GM18519 (cell line): ENCODE measurements around the gene CA12.

ENCODE experiments used
- ATAC-seq: cut with Tn5 transposase; IDR thresholded peaks from one replicate; pipeline ENCODE4 v1.9.1; 2021; ENCODE audit warnings: mild to moderate bottlenecking, moderate library complexity; ENCODE audit not compliant: unreplicated experiment, low FRiP score

The CA12 gene

DNA sequence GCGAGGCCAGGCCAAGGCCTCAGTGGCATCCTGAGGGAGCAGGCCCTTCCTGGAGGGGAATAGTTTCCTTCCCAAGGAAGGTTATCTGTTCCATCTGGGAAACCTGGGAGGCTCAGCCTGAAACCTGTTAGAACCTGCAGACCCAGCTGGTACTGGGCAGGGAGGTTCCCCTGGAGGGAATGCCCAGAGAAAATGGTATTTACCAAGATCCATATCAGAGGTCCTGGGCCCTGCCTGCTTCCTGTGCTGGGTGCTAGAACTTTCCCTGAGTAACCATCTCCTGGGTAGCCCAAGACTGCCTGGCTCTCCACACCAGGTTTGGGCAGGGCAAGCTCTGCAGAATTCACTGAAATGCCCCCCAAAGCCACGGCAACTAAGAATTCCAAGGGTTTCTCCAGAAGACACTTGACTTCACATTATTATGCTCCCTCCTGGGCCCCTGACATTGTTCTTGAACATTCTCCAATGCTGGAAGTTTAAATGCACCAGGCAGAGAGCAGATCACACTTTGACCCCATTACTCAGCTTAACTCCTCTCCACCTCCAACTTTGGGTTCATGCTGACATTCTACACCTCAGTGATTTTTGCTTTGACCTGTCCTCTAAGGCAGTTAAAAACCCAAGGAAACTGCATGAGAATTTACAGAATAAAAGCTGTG, 2.0 kb downstream of the CA12 start:
- no peak for ATAC-seq

- ATAC-seq: no peak
These were observed 2.7 kb downstream of the CA12 start for GRCh38 chr15:63378946-63379345.

- no peak for ATAC-seq
These were observed 6.7 kb downstream of the CA12 start for GRCh38 chr15:63374686-63375520.

DNA sequence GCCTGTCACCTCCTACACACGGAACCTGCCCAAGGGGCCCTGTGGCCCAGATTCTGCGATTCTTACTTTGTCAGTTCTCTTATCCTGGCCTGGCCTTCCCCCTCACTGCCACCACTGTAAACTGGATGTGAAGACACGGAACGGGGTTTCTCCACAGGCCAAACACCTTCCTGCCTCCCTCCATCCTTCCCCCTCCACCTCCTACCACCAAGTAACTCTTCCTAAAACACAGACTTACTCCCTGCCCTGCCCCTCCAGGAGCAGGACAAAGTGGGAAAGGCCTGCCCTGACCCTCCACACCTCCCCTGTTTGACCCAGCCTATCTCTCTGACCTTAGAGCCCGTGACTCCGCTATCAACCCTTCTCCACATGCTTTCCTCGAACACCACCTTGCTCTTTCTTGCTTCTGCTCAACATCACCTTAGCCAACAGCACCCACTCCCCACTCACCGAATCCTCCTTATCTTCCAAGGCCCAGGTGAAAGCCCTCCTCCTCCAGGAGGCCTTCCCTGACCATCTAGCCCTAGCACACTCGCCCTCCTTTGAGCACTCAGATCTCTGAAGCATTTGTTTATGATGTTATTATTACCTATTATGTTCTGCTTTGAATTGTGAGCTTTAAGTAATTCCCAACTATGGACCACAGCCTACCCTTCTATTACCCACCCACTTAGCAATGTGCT, 7.6 kb downstream of the CA12 start:
- ATAC-seq: no peak

DNA sequence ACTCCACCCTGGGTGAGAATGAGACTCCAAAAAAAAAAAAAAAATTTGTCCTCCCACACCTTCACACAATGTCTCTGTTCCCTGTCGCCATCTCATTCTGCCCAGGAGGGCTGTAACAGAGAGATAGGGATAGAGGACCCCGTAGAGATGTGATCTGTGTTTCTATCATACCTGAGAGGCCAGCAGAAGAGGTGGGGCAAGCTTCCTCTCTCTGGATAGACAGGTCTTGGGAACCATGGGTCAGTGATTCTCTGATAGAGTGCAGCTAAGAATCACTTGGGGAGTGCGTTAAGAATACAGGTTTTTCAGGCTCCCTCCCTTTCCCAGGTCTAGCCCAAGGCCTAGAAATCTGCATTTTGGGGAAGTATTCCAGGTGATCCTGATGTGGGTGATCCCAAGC, 8.3 kb downstream of the CA12 start:
- ATAC-seq: no peak

- ATAC-seq: no peak
These were observed 8.9 kb downstream of the CA12 start for GRCh38 chr15:63372753-63373152.

GRCh38 chr15:63372018-63372705, 9.5 kb downstream of the CA12 start:
- no peak for ATAC-seq

DNA sequence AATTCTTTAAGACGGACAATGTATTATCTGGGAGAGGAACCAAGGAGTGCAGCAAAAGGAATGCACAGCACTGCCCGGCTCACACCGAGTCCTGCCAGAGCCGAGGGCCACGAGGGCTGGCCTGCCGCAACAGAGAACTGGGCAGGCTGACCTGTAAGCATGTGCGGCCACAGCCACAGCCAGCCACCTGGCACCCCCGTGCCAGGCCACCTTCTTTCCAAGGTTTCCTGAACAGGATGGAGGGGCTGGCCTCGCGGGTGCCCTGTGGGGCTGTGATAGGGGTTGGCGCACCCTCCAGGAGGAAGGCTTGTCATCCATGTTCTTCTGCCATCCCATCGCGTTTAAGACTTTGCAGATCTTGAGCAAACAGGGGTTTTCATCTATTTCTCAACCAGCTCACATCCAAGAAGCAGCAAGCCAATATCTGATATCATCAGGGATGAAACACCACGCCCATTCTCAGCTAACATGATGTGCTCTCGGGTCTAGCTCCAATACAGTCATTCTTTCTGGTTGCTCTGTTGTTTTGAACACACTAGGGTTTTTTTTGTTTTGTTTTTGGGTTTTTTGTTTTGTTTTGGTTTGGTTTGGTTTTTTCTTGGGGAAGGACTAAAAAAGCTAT, 10.2 kb downstream of the CA12 start:
- ATAC-seq: no peak

GRCh38 chr15:63370764-63371163, 10.9 kb downstream of the CA12 start:
- ATAC-seq: no peak

GRCh38 chr15:63369781-63370180, 11.9 kb downstream of the CA12 start:
- no peak for ATAC-seq

GRCh38 chr15:63369296-63369695, 12.3 kb downstream of the CA12 start:
- ATAC-seq: no peak

DNA sequence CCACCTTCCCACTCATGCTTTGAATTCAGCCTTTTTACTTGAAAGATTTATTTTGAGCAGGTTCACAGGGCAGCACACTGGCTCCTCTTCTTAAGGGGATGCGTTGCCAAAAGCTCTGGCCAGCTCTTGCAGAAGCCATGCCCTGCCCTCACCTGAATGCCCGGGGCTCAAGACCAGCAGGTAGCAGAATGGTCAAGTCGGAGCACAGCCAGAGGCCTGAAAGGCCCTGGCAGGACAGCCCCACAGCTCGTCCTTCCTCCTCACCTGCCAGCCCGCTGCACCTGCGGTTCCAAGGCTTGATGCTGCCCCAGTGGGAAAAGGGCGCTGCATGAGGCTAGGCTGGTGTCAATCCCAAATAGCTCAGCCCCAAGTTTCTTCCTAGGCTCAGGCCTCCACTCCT, 13.1 kb downstream of the CA12 start:
- ATAC-seq: no peak

DNA sequence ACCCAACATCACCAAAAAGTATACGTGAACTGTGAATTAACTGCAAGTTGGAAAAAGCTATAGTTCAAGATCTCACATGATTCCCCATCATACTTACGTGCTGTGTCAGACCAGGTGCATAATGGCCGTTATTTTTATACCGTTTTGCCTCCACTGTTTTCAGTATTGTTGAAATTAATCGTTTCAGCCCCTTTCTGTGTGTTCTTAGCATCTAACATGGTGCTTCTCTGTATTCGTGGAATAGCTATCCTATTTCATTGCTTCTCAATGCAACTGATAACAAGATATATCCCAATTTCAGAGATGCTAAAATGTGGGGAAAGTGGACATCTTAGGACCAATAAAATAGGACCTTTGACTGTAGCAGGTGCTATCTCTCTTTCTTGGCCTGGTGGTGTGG, 13.7 kb downstream of the CA12 start:
- ATAC-seq: no peak

DNA sequence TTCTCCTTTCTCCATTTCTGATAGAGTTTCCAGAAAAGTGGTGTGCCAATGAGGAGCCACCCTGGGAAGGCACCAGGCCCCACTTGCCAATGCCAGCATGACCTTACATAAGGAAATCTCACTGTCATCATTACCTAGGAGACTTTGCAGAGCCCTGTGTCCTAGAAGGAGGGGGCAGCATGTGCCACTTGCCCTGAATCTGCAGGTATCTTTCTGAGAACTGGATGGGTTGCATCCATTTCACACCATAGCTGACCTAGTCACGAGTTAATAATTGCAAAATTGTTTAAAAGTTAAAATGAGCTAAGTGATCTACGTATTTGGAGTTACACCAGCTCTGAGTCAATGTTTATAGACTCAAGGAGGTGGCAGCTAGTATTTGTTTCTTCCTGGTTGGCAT, 14.3 kb downstream of the CA12 start:
- no peak for ATAC-seq

- no peak for ATAC-seq
These were observed 15.2 kb downstream of the CA12 start for GRCh38 chr15:63366451-63366850.

DNA sequence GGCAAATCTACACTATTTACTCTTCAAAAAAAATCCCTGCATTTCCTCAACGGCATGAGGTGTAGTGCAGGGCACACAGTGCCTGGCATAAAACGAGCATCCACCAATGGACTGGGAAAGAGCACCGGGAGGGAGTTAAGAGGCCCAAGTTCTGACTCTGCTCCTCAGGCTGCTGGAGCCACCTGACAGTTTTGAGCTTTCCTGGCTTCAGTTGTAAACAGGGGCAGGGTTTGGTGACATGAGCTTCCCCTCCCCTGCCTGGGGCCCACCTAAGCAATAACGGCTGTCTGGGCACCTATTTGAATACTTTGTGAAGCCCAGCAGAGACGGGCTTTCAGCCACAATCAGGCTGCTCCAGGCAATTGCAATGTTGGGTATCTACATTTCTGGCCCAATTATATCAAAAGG, 16.4 kb downstream of the CA12 start:
- ATAC-seq: no peak

GRCh38 chr15:63364399-63365272, 17.0 kb downstream of the CA12 start:
- no peak for ATAC-seq

DNA sequence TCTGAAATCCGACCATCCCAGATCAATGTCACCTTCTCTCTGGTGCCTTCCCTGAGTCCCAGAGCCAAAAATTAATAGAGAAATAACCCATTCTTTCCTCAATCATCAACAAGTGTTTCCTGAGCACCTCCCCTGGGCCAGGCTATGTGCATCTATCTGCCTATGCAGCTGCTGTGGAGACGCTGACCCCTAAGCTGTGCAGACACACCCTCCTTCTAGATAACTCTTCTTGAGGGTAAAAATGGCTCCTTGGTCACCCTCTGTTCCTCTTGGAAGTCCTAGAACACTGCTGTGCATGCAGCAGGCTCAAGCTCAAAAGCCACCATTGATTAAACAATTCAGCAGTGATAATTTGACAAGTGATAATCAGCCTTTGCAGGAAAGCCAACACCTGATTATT, 18.4 kb downstream of the CA12 start:
- ATAC-seq: no peak

GRCh38 chr15:63362885-63363284, 18.8 kb downstream of the CA12 start:
- ATAC-seq: no peak

DNA sequence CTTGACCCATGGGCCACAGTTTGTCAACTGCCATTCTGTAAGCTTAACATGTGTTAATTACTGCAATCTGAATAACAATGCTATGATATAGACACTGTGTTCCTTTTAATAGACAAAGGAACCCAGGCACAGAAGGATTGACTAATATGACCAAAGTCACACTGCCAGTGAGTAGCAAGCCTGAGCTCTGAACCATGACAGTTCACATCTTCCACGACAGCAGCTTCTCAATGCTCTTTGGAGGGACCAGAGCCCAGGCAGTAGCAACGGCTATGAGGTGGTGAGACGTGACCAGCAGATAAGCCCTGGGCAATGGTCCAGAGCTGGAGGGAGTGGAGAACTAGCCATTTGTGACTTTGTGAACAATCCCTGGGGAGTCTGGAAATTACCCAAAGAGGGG, 19.4 kb downstream of the CA12 start:
- no peak for ATAC-seq
